Left lobe of liver (tissue), 2 donors: Measurements from ENCODE around the gene FRMD4A. TPM values are rescaled to one million over a fixed set of nuclear protein-coding genes. Genes with fewer than 3 reads are reported as not detected.

Experiments
- ATAC-seq: fragments of 200-7000 bp; cut with Tn5 transposase; one replicate; pipeline ENCODE4 v1.9.1; 2020; ENCODE audit warnings: mild to moderate bottlenecking, moderate library complexity
- DNase-seq: peaks from one replicate; pipeline ENCODE4 v3.0.0-alpha.2; 2020; ENCODE audit warnings: low spot score
- total RNA-seq: library from RNA; stranded (reverse); gene quantifications from one replicate; pipeline ENCODE4 v1.2.1, GENCODE V29; 2021
- donor health status: DM: no; HTN: no; CAD: no; lungs with moderate emphysema.
- donor health status: DM: no; HTN: yes; CAD: no.

FRMD4A gene
- total RNA-seq, 1 donor from 2014 or later = 13.8 TPM

DNA sequence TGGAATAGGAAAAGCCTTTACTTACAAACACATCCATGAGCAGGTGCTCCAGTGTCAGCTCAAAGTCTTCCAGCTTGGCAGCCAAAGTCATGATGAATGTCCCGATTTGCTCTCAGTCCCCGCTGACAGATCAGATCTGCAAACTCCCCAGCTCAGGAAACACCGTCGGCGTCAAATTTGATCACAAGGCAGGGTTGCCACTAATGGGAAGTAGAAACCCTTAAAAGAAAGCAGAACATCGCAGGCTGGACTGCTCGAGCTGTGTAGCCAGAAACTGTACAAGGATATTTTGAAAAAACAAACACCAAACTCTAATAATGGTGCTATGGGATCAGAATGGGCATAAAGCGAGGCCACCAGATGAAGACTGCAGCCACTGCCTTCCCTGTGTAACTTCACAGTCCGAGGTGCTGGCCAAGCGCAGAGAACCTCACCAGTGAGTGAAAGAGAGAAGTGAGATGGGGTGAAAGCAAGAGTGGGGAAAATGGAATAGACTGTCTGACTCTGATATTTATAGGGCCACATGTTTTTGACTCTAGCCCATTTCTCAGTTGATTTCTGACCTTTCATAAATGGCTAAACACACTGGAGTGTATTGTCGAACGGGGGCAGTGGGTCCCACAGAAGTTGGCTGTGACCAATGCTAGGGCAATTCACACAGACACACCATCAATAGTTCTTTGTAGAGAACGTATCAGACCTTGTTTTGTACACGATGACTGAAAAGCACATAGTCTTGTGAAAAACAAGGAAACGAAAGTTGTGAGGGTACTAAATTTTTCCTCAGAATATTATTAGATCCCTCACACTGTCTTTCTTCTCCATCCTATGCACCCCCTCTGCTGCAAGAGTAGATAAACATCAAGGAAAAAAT is 306.2 kb downstream of the FRMD4A start:
- DNase-seq = no peak

DNA sequence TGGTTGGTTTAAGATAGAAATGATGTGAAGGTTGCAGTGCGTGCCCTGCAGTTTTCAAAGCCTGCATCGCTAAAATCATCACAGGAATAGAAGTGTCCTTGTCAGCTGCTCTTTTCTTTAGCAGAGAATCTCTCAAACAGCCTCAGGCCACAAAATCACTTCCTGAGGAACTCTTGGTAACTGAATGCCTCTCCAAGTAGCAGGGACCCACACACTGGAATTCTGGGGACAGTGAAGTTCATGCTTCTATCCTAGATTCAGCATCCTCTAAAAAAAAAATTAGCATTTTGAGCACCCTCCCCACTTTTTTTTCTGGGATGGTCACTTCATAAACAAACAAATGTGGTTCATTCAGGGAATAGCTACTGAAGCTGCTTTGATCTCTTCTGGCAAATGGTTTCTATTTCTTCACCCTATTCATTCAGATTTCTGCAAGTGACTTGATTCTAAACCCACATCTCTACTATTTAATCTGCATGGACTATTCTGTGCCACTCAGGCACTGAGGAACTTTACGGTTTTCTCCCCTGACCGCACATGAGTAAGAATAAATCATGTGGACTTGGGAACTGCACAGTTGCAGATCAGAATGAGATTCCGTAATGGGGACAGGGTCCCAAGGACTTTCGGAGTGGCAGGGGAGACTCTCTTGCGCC is 306.9 kb downstream of the FRMD4A start:
- no peak for ATAC-seq
- no peak for DNase-seq

More for the DNA sequence above, 306.2 kb downstream of the FRMD4A start:
- ATAC-seq = peak; percentile 34

DNA sequence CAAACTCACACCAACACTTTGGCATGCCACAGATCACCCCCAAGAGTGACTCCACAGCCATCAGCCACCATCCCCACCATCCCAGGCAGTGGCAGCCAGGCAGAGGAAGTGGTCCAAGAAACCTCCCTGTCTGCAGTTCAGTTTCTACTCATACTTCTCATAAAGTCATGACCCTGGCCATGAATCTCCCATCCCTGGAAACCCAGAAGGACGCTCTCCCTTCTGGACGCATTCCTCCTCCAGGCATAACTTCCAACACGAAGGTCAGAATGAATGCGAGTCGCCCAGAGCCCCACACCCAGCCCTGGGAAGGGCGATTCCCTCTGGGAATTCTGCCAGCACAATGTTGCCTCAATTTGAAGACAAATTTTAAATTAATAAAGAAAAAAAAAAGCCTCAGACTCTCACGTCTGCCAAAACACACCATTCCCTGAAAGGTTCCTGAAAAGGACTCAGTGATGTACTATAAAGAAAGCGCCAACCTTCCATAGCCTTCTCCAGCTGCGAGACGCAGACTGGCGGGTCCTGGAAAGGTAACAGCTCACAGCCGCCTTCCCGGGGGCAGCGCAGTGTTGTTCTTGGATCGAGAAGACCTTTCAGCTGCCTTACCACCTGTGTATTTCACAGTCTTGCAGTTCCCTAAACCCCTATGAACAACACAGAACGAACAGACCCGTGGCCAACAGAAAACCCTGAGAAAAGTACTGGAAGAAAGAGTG is 307.6 kb downstream of the FRMD4A start:
- DNase-seq = no peak
- no peak for ATAC-seq

DNA sequence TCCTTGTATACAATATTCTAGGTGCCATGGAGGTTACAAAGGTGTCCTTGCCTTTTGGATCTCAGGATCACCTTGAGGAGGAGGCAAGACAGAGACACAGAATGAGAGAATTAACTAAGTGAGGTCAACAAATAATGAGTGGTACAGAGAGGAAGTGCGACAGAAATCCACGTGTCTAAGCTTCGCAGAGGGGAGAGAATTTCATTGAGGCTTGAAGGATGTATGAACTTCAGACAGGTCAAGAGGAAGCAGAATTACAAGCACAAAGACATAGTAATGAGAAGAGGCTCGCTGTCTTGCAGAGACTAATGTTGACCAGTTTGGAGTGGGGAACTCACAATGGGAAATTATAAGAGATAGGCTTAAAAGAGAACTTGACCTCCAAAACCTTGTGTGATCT is 308.7 kb downstream of the FRMD4A start:
- ATAC-seq = no peak
- no peak for DNase-seq

DNA sequence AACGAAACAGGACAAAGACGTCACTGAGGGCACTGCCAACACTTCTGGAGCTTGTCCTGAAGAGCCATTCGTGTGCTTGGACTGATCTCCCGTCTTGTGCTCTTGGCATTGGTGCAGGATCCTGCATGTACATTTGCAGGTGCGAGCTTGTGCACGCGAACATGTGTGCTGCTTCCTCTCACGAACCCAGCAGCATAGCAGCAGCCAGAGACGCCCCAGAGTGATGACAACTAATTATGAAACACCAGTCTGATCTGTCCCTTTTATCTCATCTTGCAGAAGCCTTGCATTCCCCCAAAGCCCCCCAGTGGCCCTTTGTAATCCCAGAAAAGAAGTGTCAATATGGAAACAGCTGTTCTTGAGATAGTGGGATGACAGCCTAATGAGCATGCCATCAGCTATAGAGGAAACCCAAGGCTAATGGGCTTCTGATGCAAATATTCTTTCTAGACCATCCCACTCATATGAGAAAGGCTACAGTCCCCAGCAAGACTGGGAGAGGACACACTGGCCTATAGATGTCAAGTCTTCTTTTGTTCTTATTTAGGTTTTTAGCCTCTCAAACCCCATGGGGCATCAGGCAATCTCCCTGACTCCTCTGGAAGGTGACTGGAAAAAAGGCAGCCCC is 310.6 kb downstream of the FRMD4A start:
- DNase-seq = no peak
- ATAC-seq = no peak

DNA sequence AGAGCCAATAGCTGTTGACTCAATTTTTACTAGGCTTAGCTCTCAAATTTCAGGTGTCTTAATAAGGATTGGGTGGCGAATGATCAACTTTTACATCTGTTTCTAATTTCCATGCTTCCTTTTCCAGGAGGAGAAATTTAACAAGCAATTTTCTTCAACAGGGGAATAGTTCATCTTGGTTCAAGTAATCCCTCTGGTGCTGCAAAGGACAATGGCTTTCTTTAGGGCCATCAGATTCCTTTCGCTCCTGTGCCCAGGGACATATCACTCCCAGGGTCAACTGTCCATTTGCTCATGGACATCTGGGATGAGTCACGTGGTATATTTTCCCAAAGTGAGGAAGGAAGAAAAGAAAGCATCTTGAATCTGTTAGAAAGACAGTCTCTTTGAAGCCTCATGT is 313.3 kb downstream of the FRMD4A start:
- ATAC-seq = no peak
- no peak for DNase-seq

DNA sequence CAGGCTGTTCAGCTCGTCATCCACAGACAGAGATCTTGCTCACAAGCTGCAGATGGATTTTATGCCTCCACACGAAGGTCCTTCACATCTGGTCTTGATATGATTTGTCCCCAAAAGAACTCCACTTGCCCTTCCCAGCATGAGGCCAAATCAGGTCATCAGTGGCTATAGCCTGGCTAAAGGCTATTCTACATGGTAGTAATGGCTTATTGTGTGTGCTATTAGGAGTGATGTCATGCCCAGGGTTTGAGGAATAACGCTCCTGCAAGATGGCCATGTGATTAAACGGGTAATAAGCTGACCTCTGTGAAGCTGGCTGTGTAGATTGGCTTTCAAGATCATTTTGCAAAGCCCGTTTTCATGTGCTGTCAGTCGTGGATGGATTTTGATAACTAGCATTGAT is 313.8 kb downstream of the FRMD4A start:
- DNase-seq (no peak), ATAC-seq (no peak)

DNA sequence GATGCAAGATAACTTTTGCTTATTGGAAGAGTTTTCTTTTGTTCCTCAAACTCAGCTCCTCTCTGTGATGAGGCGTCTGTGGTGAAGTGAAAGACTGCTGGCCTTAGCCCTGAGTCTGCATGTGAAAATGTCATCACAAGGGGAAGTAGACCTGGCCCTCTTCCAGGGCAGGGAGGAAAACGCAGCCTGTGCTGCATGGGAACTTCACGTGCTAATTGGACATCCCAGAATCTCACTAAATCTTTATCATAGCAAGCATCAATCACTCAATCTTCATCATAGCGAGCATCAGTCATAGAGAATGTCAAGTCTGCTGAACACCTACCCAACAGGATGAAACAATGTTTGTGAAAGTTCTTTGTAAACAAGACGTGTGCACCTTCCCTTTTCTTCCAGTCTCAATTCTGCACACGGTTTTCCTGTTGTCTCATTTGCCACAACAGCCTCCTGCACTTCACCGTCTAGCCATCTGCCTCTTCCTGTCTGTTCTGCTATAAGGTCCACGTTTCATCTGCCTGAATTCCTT is 314.6 kb downstream of the FRMD4A start:
- peak; percentile 65 for ATAC-seq
- peak; percentile 52 for DNase-seq

DNA sequence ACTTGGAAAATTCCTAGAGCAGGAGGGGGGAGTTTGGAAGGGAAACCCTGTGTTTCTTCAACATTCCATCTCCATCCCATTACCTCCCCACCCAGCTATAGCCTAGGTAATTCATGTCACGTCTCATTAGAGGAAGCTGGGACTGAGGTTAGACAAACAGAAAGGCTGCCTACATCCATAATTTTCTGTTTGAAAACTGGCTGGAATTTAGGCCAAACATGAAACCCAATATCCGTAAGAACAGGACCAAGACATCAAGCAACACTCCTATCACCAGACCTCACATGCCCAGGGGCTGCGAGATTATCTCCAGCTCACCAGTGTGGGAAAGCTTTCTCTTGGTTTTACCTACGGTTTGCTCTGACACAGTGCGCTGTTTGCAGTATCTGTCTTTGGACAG is 316.3 kb downstream of the FRMD4A start:
- DNase-seq = no peak
- no peak for ATAC-seq

DNA sequence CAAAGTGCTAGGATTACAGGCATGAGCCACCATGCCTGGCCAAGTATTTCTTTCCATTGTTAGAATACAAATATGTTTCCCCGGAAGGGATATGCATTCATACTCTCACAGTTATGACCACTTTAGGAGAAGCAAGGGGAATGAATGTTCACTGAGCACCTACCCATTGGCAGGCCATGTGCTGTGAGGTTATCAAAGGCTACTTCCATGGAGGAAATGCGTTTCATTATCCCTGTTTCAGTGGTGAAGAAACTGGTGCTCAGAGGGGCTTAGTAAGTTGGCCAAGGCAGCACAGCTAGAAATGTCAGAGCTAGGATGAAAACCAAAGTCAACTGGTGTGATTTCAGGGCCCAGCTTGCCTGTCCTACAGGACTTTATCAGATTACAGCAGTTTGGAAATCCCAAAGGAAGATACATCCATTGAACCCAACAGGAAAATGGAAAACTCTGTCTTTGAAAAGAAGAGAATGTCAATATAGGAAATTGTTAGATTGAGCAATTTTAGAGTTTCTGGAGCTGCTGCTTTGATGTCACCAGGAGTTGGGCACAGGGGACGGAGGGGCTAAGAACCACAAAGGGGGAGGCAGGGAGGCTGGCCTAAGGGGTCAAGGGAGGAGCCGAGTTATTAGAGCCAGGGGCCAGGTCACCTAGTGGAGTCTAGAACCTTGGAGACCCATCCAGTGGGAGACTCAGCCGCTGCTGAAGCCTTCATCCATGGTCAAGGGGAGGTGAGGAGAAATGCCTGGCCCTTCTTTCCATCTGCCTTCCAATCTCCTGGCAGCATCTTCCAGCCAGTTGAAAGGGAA is 319.8 kb downstream of the FRMD4A start:
- DNase-seq (no peak), ATAC-seq (no peak)

DNA sequence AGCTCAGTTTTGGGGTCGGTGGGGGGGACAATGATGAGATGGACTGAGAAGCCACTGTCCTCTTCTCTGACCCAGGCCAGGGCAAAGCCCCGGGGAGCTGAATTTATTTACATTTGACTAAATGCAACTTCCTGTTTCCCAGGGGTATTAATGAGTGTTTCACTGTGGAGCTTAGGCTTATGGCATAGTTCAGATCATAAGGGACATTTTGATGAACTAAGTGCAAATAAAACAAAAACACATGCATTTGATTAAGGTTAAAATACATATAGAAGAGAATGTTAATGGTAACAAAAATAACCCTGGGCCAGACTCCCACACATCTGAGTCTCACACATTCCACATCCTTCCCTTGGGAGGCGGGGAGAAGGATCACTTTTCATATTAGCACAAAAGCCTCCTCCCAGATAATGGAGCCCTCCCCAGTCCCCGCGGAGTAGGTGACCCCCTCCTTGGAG is 320.6 kb downstream of the FRMD4A start:
- DNase-seq (no peak), ATAC-seq (peak; percentile 34)

DNA sequence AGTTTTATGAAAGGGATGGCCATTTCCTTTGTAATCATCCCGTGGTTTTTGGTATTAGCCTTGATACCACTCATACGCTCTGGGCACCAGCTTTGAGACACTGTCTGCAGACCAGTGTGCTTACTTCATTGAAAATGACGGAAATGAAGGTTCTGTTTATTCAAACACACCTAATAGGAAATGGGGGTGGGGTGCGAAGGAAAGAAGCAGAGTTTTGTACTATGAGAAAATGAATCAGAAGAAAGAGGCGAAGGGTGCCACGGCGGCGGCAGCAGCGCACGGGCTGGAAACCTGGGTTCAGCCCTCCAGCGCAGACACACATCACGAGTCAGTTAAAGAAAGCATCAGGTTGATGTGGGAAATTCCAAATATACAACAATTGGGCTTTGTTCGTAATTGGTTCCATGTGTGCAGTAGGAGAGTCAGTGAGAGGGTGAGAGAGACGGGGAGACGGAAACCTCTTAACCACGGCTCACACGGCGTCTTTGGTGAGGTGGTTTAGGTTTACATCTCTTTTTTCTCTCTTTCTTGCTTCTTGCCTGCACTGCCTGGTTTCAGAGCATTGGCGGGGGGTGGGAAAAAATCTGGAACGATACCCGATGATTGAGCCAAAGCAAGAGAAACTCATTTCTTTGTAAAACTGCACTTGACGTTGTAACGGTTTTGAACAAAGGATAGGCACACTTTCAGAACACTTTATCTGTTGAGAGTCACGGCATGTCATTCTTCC is 321.2 kb downstream of the FRMD4A start:
- ATAC-seq = no peak
- no peak for DNase-seq

DNA sequence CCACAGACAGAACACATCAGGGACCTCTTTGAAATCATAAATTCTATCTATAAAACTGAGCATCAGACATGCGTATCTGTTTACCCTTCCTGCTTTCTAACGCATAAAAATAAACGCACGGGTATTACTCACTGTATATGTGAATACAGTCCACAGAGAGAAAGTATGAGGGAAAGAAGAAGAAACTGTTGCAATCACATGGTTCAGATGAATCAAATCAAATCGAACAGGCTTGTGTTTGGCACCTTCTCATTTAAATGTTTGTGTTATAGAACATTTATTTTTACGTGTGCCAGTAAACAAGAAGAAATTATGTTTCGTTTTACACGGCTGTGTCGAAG is 322.0 kb downstream of the FRMD4A start:
- no peak for ATAC-seq

DNA sequence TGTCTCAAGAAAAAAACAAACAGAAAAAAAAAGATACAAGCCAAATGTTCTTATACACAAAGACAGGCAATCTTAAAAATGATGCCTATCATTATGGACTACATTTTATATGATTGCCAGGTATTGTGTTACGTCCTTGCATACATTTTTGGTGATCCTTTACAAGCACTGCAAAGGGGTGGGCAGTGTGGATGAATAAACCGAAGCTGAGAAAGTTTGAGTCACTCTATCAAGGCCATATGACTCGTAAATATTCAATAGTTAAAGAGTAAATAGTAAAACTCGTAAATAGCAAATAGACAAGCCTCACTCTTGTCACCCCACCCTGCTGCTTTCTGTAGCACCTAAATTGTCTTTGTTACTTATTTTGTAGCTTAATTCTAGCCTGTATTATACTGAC is 326.2 kb downstream of the FRMD4A start:
- ATAC-seq = no peak
- no peak for DNase-seq

More for the DNA sequence above, 322.0 kb downstream of the FRMD4A start:
- no peak for DNase-seq

DNA sequence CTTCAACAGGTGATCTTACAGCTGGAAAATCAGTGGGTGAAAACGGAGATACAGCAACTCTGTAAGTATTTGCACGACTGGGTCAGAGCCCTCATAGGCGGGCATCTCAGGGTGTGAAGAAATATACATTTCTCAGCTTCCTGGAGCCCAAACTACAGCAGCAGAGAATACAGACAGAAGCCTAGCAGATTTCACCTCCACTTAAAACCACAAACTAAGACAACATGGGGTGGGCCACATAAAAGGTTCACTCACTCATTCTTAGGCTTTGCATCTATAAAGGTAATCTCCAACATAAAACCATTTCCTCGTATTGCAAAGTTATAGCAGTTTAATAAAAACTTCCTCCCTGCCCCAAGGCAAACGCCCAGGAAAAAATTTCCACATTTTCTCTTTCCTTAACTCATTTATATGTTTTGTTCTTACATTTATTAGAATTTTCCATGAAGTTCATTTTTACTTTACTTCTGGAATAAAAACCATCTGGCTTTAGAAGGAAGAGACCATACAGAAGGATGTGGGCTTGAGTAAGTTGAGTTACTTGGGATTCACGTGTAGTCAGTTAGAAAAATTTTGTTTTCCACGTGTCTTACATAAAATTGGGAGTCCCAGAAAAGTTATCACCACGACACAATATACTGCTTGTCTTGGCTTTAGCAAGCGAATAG is 327.1 kb downstream of the FRMD4A start:
- no peak for DNase-seq
- ATAC-seq = no peak

DNA sequence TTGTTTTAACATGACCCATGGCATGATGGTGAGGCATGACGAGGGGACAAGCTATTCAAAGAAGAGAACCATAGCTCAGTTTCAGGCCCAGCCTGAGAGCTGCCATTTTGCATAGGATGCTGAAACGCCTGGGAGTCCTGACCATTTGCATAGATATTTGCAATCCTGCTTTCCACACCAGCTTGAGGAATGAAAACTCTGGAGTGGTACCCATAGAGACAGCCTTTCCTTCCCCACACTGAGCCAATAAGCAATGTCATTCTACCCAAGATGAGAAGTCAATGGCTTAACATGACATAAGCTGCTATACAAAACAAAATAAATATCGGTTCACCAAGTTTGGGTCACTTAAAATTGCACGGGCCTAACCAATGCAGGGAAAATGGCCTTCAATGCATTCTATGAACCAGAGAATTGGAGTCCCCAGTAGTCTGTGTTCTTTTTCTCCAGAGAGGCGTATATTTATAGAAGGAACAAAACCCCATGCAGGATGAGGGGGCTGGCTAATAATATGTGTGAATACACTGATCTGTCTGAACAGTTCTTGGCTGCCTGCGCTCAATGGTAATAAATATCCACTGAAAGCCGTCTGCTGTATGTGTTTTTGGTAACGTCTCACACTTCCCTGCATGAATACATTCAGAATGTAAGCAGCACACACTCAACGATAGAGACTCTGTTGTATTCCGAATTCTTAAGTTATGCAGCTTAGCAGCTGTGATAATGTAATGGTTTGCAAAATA is 329.3 kb downstream of the FRMD4A start:
- DNase-seq (no peak), ATAC-seq (no peak)

DNA sequence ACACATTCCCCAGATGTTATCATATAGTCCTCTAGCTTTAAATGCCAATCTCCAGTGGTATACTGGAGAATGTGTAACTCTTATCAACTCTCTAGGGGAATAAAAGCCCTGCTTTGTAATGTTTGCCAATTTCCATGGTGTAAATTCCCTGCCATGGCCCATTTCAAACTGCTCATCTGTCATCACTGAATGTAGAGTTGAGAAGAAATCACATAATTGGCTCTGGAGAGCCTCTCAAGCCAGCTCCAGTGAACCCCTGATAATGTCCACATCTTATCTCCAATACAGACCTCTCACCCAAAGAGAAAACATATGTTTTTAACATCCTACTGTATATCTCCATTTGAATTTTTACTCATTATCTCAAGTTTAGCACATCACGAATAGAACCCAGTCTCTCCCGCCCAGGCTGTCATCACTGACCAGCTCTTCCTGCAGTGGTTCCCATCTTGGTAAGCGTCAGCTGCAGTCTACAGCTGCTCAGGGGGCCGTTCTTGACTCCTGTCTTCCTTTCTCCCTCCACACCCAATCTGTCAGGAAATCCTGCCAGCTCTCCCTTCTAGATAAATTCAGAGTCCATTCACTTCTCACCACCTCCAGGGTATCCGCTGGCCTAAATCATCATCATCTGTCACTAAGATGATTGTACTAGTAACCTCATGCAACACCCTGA is 332.4 kb downstream of the FRMD4A start:
- ATAC-seq = no peak

DNA sequence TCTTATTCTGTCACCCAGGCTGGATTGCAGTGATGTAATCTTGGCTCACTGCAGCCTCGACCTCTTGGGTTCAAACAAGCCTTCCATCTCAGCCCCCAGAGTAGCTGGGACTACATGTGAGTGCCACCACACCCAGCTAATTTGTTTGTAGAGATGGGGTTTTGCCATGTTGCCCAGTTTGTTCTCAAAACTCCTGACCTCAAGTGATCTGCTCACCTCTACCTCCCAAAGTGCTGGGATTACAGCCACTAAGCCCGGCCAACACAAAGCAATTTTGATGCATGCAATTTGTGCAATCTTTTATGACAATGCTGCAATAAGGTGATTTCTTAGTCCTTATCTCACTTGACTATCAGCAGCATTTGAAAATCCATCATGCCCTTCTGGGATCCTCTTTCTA is 333.1 kb downstream of the FRMD4A start:
- ATAC-seq (peak; percentile 87), DNase-seq (peak; percentile 52)

More for the DNA sequence above, 332.4 kb downstream of the FRMD4A start:
- DNase-seq = no peak
